ENCODE results near the gene NFATC2.

Gene NFATC2

GRCh38 chr20:51506527-51507215, 35.8 kb downstream of the NFATC2 start:
- in situ Hi-C loops (cut with MboI; ENCODE audit: low pct_unique_long_range_greater_than_20kb, low sequenced_read_pairs), result no loop called here
- no peak for DNase-seq

GRCh38 chr20:51505566-51505965, 37.0 kb downstream of the NFATC2 start:
- in situ Hi-C loops (cut with MboI; ENCODE audit: low pct_unique_long_range_greater_than_20kb, low sequenced_read_pairs), result no loop called here
- DNase-seq, result no peak

- no peak for DNase-seq
- in situ Hi-C loops (cut with MboI; ENCODE audit: low pct_unique_long_range_greater_than_20kb, low sequenced_read_pairs), result no loop called here
Measured at GRCh38 chr20:51503376-51503775, 39.1 kb downstream of the NFATC2 start.

- peak; percentile 28 for DNase-seq
- in situ Hi-C loops (cut with MboI; ENCODE audit: low pct_unique_long_range_greater_than_20kb, low sequenced_read_pairs), result no loop called here
Measured at GRCh38 chr20:51500936-51501335, 41.6 kb downstream of the NFATC2 start.

- in situ Hi-C loops (cut with MboI; ENCODE audit: low pct_unique_long_range_greater_than_20kb, low sequenced_read_pairs), result no loop called here
- DNase-seq, result peak; percentile 60
Measured at GRCh38 chr20:51500311-51500710, 42.2 kb downstream of the NFATC2 start.

- in situ Hi-C loops (cut with MboI; ENCODE audit: low pct_unique_long_range_greater_than_20kb, low sequenced_read_pairs), result no loop called here
- DNase-seq, result no peak
Measured at GRCh38 chr20:51498765-51499540, 43.6 kb downstream of the NFATC2 start.

- peak; percentile 80 for DNase-seq
- in situ Hi-C loops (cut with MboI; ENCODE audit: low pct_unique_long_range_greater_than_20kb, low sequenced_read_pairs), result no loop called here
Measured at GRCh38 chr20:51497542-51498467, 44.7 kb downstream of the NFATC2 start.

GRCh38 chr20:51496964-51497363, 45.6 kb downstream of the NFATC2 start:
- no peak for DNase-seq
- in situ Hi-C loops (cut with MboI; ENCODE audit: low pct_unique_long_range_greater_than_20kb, low sequenced_read_pairs), result no loop called here

- no peak for DNase-seq
- in situ Hi-C loops (cut with MboI; ENCODE audit: low pct_unique_long_range_greater_than_20kb, low sequenced_read_pairs), result no loop called here
Measured at GRCh38 chr20:51495921-51496545, 46.5 kb downstream of the NFATC2 start.

- in situ Hi-C loops (cut with MboI; ENCODE audit: low pct_unique_long_range_greater_than_20kb, low sequenced_read_pairs), result no loop called here
- no peak for DNase-seq
Measured at GRCh38 chr20:51495291-51495690, 47.2 kb downstream of the NFATC2 start.

- DNase-seq, result peak; percentile 21
- in situ Hi-C loops (cut with MboI; ENCODE audit: low pct_unique_long_range_greater_than_20kb, low sequenced_read_pairs), result no loop called here
Measured at GRCh38 chr20:51494241-51495110, 48.0 kb downstream of the NFATC2 start.

- in situ Hi-C loops (cut with MboI; ENCODE audit: low pct_unique_long_range_greater_than_20kb, low sequenced_read_pairs), result no loop called here
- no peak for DNase-seq
Measured at GRCh38 chr20:51493346-51493791, 49.1 kb downstream of the NFATC2 start.

GRCh38 chr20:51492167-51493092, 50.1 kb downstream of the NFATC2 start:
- peak; percentile 97 for DNase-seq
- in situ Hi-C loops (cut with MboI; ENCODE audit: low pct_unique_long_range_greater_than_20kb, low sequenced_read_pairs), result no loop called here

- no peak for DNase-seq
- in situ Hi-C loops (cut with MboI; ENCODE audit: low pct_unique_long_range_greater_than_20kb, low sequenced_read_pairs), result no loop called here
Measured at GRCh38 chr20:51491393-51491792, 51.1 kb downstream of the NFATC2 start.

- in situ Hi-C loops (cut with MboI; ENCODE audit: low pct_unique_long_range_greater_than_20kb, low sequenced_read_pairs), result no loop called here
- DNase-seq, result no peak
Measured at GRCh38 chr20:51490635-51491034, 51.9 kb downstream of the NFATC2 start.

GRCh38 chr20:51489611-51490010, 52.9 kb downstream of the NFATC2 start:
- no peak for DNase-seq
- in situ Hi-C loops (cut with MboI; ENCODE audit: low pct_unique_long_range_greater_than_20kb, low sequenced_read_pairs), result no loop called here

- in situ Hi-C loops (cut with MboI; ENCODE audit: low pct_unique_long_range_greater_than_20kb, low sequenced_read_pairs), result no loop called here
- DNase-seq, result no peak
Measured at GRCh38 chr20:51488331-51488730, 54.2 kb downstream of the NFATC2 start.
